Middle frontal gyrus (tissue), 1 donor: ENCODE results near the gene LRP5.
"Not testable (repeated sequence)": the region's sequence is repeated elsewhere in the genome, so short reads cannot be mapped to it uniquely, and the experiment has no call there.

Source experiments
- DNase-seq: peaks from one replicate; pipeline ENCODE4 v3.0.0-alpha.2; 2015; ENCODE audit warnings: low spot score; ENCODE audit errors: extremely low spot score

Gene LRP5

GRCh38 chr11:68416070-68416578 is 103.7 kb downstream of the LRP5 start:
- DNase-seq, result no peak

GRCh38 chr11:68418648-68419047 is 106.3 kb downstream of the LRP5 start:
- DNase-seq, result no peak

GRCh38 chr11:68420171-68420570 is 107.8 kb downstream of the LRP5 start:
- no peak for DNase-seq

- DNase-seq, result no peak
Observed at GRCh38 chr11:68423481-68423880, 111.1 kb downstream of the LRP5 start.

- no peak for DNase-seq
Observed at GRCh38 chr11:68424101-68424632, 111.8 kb downstream of the LRP5 start.

GRCh38 chr11:68424981-68425865 is 112.8 kb downstream of the LRP5 start:
- no peak for DNase-seq

- DNase-seq, result no peak
Observed at GRCh38 chr11:68425866-68426380, 113.5 kb downstream of the LRP5 start.

GRCh38 chr11:68429661-68430060 is 117.3 kb downstream of the LRP5 start:
- no peak for DNase-seq

GRCh38 chr11:68430384-68430783 is 118.0 kb downstream of the LRP5 start:
- DNase-seq, result no peak

- no peak for DNase-seq
Observed at GRCh38 chr11:68430801-68431200, 118.4 kb downstream of the LRP5 start.

GRCh38 chr11:68431984-68432645 is 119.7 kb downstream of the LRP5 start:
- no peak for DNase-seq

GRCh38 chr11:68432874-68433273 is 120.5 kb downstream of the LRP5 start:
- DNase-seq, result no peak

- DNase-seq, result no peak
Observed at GRCh38 chr11:68433541-68433940, 121.2 kb downstream of the LRP5 start.

- DNase-seq, result not testable (repeated sequence)
Observed at GRCh38 chr11:68434159-68434558, 121.8 kb downstream of the LRP5 start.

- no peak for DNase-seq
Observed at GRCh38 chr11:68436162-68436888, 123.9 kb downstream of the LRP5 start.

- DNase-seq, result no peak
Observed at GRCh38 chr11:68436985-68437926, 124.9 kb downstream of the LRP5 start.

GRCh38 chr11:68437927-68438657 is 125.7 kb downstream of the LRP5 start:
- DNase-seq, result no peak

GRCh38 chr11:68438658-68439259 is 126.4 kb downstream of the LRP5 start:
- no peak for DNase-seq
